H9 (cell line): Measurements from ENCODE around the gene VTN. TPM values are rescaled to one million over a fixed set of nuclear protein-coding genes. Genes with fewer than 3 reads are reported as not detected.

Source experiments
- DNase-seq: peaks from one replicate; pipeline ENCODE4 v3.0.0-alpha.2; 2017
- H2AFZ ChIP-seq: one replicate; pipeline ENCODE4 v1.6.1; 2013; ENCODE audit warnings: mild to moderate bottlenecking, low read length, control low read depth, moderate library complexity
- H2AK5ac ChIP-seq: 2 replicates; pipeline ENCODE4 v1.6.1; 2013; ENCODE audit warnings: low read length, control low read depth, mixed read lengths; ENCODE audit not compliant: insufficient read length
- H2BK120ac ChIP-seq: one replicate; pipeline ENCODE4 v1.6.1; 2013; ENCODE audit warnings: low read depth, mild to moderate bottlenecking, low read length, control low read depth, inconsistent platforms; ENCODE audit not compliant: poor library complexity, severe bottlenecking
- H2BK12ac ChIP-seq: 2 replicates; pipeline ENCODE4 v1.6.1; 2013; ENCODE audit warnings: low read length, control low read depth, mixed read lengths, low read depth; ENCODE audit not compliant: insufficient read length
- H2BK15ac ChIP-seq: 2 replicates; pipeline ENCODE4 v1.6.1; 2013; ENCODE audit warnings: low read depth, low read length, control low read depth
- H2BK20ac ChIP-seq: one replicate; pipeline ENCODE4 v1.6.1; 2013; ENCODE audit warnings: low read depth, mild to moderate bottlenecking, low read length, control low read depth, inconsistent platforms; ENCODE audit not compliant: poor library complexity, severe bottlenecking
- H2BK5ac ChIP-seq: 2 replicates; pipeline ENCODE4 v1.6.1; 2013; ENCODE audit warnings: low read length, control low read depth, mixed read lengths; ENCODE audit not compliant: insufficient read length
- H3K14ac ChIP-seq: 2 replicates; pipeline ENCODE4 v1.6.1; 2013; ENCODE audit warnings: low read length, control low read depth; ENCODE audit not compliant: insufficient read depth
- H3K18ac ChIP-seq: 2 replicates; pipeline ENCODE4 v1.6.1; 2013; ENCODE audit warnings: low read depth, mild to moderate bottlenecking, mixed read lengths, low read length, control low read depth; ENCODE audit not compliant: insufficient read length
- H3K23ac ChIP-seq: 2 replicates; pipeline ENCODE4 v1.6.1; 2013; ENCODE audit warnings: low read length, control low read depth, mixed read lengths, low read depth; ENCODE audit not compliant: insufficient read length
- H3K23me2 ChIP-seq: 2 replicates; pipeline ENCODE4 v1.6.1; 2013; ENCODE audit warnings: low read depth, mild to moderate bottlenecking, mixed read lengths, low read length, control low read depth; ENCODE audit not compliant: insufficient read length, poor library complexity, severe bottlenecking
- H3K27ac ChIP-seq: 2 replicates; pipeline ENCODE4 v1.5.1; 2013; ENCODE audit warnings: low read length, control low read depth, mixed read lengths, low read depth; ENCODE audit not compliant: insufficient read length
- H3K27me3 ChIP-seq: 2 replicates; pipeline ENCODE4 v1.6.1; 2013; ENCODE audit warnings: low read length, control low read depth, inconsistent platforms; ENCODE audit not compliant: insufficient read depth
- H3K4ac ChIP-seq: 2 replicates; pipeline ENCODE4 v1.6.1; 2013; ENCODE audit warnings: low read depth, mild to moderate bottlenecking, control low read depth, inconsistent platforms, low read length, moderate library complexity
- H3K4me1 ChIP-seq: 2 replicates; pipeline ENCODE4 v1.6.1; 2013; ENCODE audit warnings: low read length, control low read depth, inconsistent platforms; ENCODE audit not compliant: insufficient read depth
- H3K4me2 ChIP-seq: 2 replicates; pipeline ENCODE4 v1.6.1; 2013; ENCODE audit warnings: low read length, control low read depth, mixed read lengths; ENCODE audit not compliant: insufficient read length, insufficient read depth
- H3K56ac ChIP-seq: 2 replicates; pipeline ENCODE4 v1.6.1; 2013; ENCODE audit warnings: low read depth, mild to moderate bottlenecking, mixed read lengths, low read length, control low read depth; ENCODE audit not compliant: insufficient read length
- H3K79me1 ChIP-seq: 2 replicates; pipeline ENCODE4 v1.6.1; 2013; ENCODE audit warnings: low read depth, mild to moderate bottlenecking, moderate library complexity, low read length, control low read depth, inconsistent platforms; ENCODE audit not compliant: insufficient read depth, poor library complexity, severe bottlenecking
- H3K79me2 ChIP-seq: 2 replicates; pipeline ENCODE4 v1.6.1; 2013; ENCODE audit warnings: low read length, control low read depth, inconsistent platforms; ENCODE audit not compliant: insufficient read depth
- H3K9ac ChIP-seq: 2 replicates; pipeline ENCODE4 v1.6.1; 2013; ENCODE audit warnings: low read length, control low read depth, mixed read lengths; ENCODE audit not compliant: insufficient read length; ENCODE audit errors: extremely low read depth
- H3K9me3 ChIP-seq: one replicate; pipeline ENCODE4 v1.6.1; 2013; ENCODE audit warnings: low read depth, low read length, inconsistent platforms; ENCODE audit not compliant: control insufficient read depth
- H3T11ph ChIP-seq: one replicate; pipeline ENCODE4 v1.6.1; 2013; ENCODE audit warnings: mild to moderate bottlenecking, low read length, control low read depth, inconsistent platforms
- H4K20me1 ChIP-seq: one replicate; pipeline ENCODE4 v1.6.1; 2013; ENCODE audit not compliant: control insufficient read depth, insufficient read length, insufficient read depth
- H4K5ac ChIP-seq: 2 replicates; pipeline ENCODE4 v1.6.1; 2013; ENCODE audit warnings: low read depth, mild to moderate bottlenecking, mixed read lengths, low read length, control low read depth; ENCODE audit not compliant: insufficient read length
- H4K8ac ChIP-seq: replicated peaks from 2 replicates; pipeline ENCODE4 v1.6.1; 2013; ENCODE audit warnings: low read length, control low read depth, mixed read lengths, low read depth; ENCODE audit not compliant: insufficient read length
- H4K91ac ChIP-seq: 2 replicates; pipeline ENCODE4 v1.6.1; 2013; ENCODE audit warnings: low read depth, mild to moderate bottlenecking, moderate library complexity, mixed read lengths, low read length, control low read depth; ENCODE audit not compliant: insufficient read length
- H3K27ac Mint-ChIP-seq, 3 experiments: 2 replicates in 2 of 3; 3 replicates in 1 of 3; pipeline ENCODE4 v1.8.0; 2020 to 2021; ENCODE audit warnings: mixed read lengths in 3 of 3, mild to moderate bottlenecking in 1 of 3, moderate library complexity in 1 of 3
- H3K27me3 Mint-ChIP-seq: 2 replicates; pipeline ENCODE4 v1.8.0; 2021; ENCODE audit warnings: low read depth, mild to moderate bottlenecking, moderate library complexity, mixed read lengths
- H3K36me3 Mint-ChIP-seq, 3 experiments: 2 replicates in 2 of 3; 3 replicates in 1 of 3; pipeline ENCODE4 v1.8.0; 2020 to 2021; ENCODE audit warnings: low read depth in 3 of 3, mixed read lengths in 3 of 3; ENCODE audit not compliant: insufficient read depth in 1 of 3
- H3K4me1 Mint-ChIP-seq, 2 experiments: 2 replicates each; pipeline ENCODE4 v1.8.0; 2020; ENCODE audit warnings: mixed read lengths in 2 of 2
- H3K4me3 Mint-ChIP-seq, 2 experiments: 2 replicates in 1 of 2; 3 replicates in 1 of 2; pipeline ENCODE4 v1.8.0; 2020 to 2021; ENCODE audit warnings: mild to moderate bottlenecking in 2 of 2, mixed read lengths in 2 of 2, moderate library complexity in 1 of 2
- H3K9me3 Mint-ChIP-seq, 2 experiments: 2 replicates in 1 of 2; 3 replicates in 1 of 2; pipeline ENCODE4 v1.8.0; 2020; ENCODE audit warnings: mild to moderate bottlenecking in 2 of 2, mixed read lengths in 2 of 2, moderate library complexity in 1 of 2
- CTCF ChIP-seq: fragments of 200-600 bp; sonication (generic); conservative IDR thresholded peaks from 3 replicates; pipeline ENCODE4 v1.8.0; 2021; ENCODE audit warnings: antibody characterized with exemption, mild to moderate bottlenecking
- WGBS: extraction: QIAGEN DNeasy Blood & Tissue Kit; methylation state at CpG from one replicate; pipeline ENCODE4 v1.1.7; 2013; ENCODE audit warnings: missing lambda C conversion rate, low lambda C conversion rate, mixed read lengths; ENCODE audit not compliant: insufficient read length; ENCODE audit errors: extremely low coverage; 5-methylcytosine and 5-hydroxymethylcytosine counted together
- total RNA-seq: library from RNA; stranded (reverse); gene quantifications from 2 replicates; pipeline ENCODE4 v1.2.1, GENCODE V29; 2021

The VTN gene
- total RNA-seq, 1 experiment from 2014 or later, result not detected

- no peaks in the 10 kb centered on the region for H3K9me3 ChIP-seq
- H2AK5ac ChIP-seq, result no peak overlapping the region
- H4K20me1 ChIP-seq, result no peaks in the 10 kb centered on the region
- H3K9ac ChIP-seq, result no peak overlapping the region
- no peaks in the 10 kb centered on the region for H3K79me2 ChIP-seq
- Mint-ChIP-seq H3K36me3 (peaks cover 0 to 3% (median 0%) of the 10 kb centered on the region in 3 experiments; a peak in 2 of 7 replicates), H3K27ac (peak overlapping the region; percentile 38 to 82 (median 70); a peak in 5 of 7 replicates), H3K4me3 (peak overlapping the region; percentile 24 to 58; a peak in 4 of 5 replicates), H3K4me1 (peaks cover 67 to 75% of the 10 kb centered on the region in 2 experiments), H3K9me3 (no peaks in the 10 kb centered on the region), H3K27me3 (peaks cover 49% of the 10 kb centered on the region)
- no peak overlapping the region for H2BK15ac ChIP-seq
- H3K23me2 ChIP-seq, result peaks cover 9% of the 10 kb centered on the region
- H3K23ac ChIP-seq, result no peak overlapping the region
- peak overlapping the region; percentile 7 for H3K4me2 ChIP-seq
- no peak overlapping the region for H3K56ac ChIP-seq
- WGBS, result no CpG with 5 or more reads among the region's 5 CpGs
- H3K4ac ChIP-seq, result no peak overlapping the region
- H3K4me1 ChIP-seq, result peaks cover 14% of the 10 kb centered on the region; the same call in 1 of the 2 replicates
- no peak overlapping the region for H4K91ac ChIP-seq
- TF ChIP-seq CTCF, result peak; percentile 48
- H4K5ac ChIP-seq, result no peak overlapping the region
- H2BK120ac ChIP-seq, result no peak overlapping the region
- H2BK12ac ChIP-seq, result no peak overlapping the region
- peak overlapping the region; percentile 6 for H3K27ac ChIP-seq
- H2BK20ac ChIP-seq, result no peak overlapping the region
- no peaks in the 10 kb centered on the region; the same call in 1 of the 2 replicates for H3K27me3 ChIP-seq
- H3K18ac ChIP-seq, result no peak overlapping the region
- H3K14ac ChIP-seq, result no peak overlapping the region
- H3K79me1 ChIP-seq, result no peaks in the 10 kb centered on the region
- no peak overlapping the region for H4K8ac ChIP-seq
- H3T11ph ChIP-seq, result no peak overlapping the region
- H2BK5ac ChIP-seq, result no peak overlapping the region
- no peak overlapping the region for H2AFZ ChIP-seq
- peak; percentile 89 for DNase-seq
Observed at GRCh38 chr17:28407130-28407973, 37.2 kb upstream of the VTN start.
